GM12891 (cell line): ENCODE measurements around the gene C15orf39.
"Not testable (repeated sequence)": the region's sequence is repeated elsewhere in the genome, so short reads cannot be mapped to it uniquely, and the experiment has no call there.

ENCODE experiments used
- DNase-seq: peaks from one replicate; pipeline ENCODE4 v3.0.0; 2011; ENCODE audit warnings: low spot score; ENCODE audit not compliant: insufficient read length
- FAIRE-seq: peaks from 2 replicates; lab custom pipeline; 2011; peaks lifted over from hg19 to GRCh38; lab: Jason Lieb, UNC
- PAX5 ChIP-seq: IDR thresholded peaks from 2 replicates; pipeline ENCODE4 v1.6.1; 2011; ENCODE audit warnings: low read length, moderate library complexity, mild to moderate bottlenecking; ENCODE audit not compliant: insufficient read depth, severe bottlenecking
- POLR2A ChIP-seq: IDR thresholded peaks from 2 replicates; pipeline ENCODE4 v1.6.1; 2011; ENCODE audit warnings: low read depth, low read length, control low read depth
- POLR2AphosphoS5 ChIP-seq: IDR thresholded peaks from 2 replicates; pipeline ENCODE4 v1.6.1; 2011; ENCODE audit warnings: low read depth, low read length, control low read depth
- POU2F2 ChIP-seq: IDR thresholded peaks from 2 replicates; pipeline ENCODE4 v1.6.1; 2011; ENCODE audit warnings: low read depth, mild to moderate bottlenecking, control low read depth, low read length, moderate library complexity
- SPI1 ChIP-seq: IDR thresholded peaks from 2 replicates; pipeline ENCODE4 v1.6.1; 2011; ENCODE audit warnings: low read depth, low read length, control low read depth
- TAF1 ChIP-seq: IDR thresholded peaks from 2 replicates; pipeline ENCODE4 v1.6.1; 2011; ENCODE audit warnings: low read depth, low read length, control low read depth

Gene C15orf39

DNA sequence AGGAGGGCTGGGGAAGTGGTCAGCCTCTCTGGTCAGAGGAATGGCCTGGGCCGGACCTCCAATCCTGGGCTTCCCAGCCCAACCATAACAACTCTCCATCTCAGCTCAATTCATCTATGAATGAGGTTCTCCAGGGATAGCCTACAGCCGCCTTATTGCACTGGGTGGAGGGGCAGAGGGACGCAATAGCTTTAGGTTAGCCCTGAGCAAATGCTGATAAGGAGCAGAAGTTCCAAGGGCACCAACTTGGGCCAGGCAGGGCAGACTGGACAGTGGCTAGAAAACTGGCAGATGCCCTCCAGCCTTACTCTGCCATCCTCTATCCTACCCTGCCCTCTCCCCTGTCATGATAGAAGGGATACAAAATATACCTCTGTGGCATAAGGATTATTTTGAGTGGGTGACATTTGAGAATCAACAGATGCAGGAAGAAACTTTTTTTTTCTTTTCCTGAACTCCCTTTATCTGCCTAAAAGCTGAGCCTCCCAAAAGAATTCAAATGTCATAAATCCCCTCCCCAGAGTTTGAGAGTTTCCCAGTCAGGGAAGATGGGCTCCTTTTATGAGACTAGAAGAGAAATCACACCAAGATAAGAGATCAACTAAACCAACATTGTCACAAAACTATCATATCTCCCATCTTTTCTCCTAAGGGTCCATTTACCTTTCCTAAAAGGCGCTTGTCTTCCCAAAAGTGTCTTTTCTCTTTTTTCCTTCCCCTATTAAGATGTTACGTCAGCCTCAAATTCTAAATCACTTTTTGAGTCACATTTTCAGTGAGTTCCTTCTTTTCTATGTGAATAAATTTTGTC, 40.4 kb upstream of the C15orf39 start:
- FAIRE-seq (no peak), DNase-seq (no peak)
- TF ChIP-seq POU2F2 (no peak), TAF1 (no peak), POLR2AphosphoS5 (no peak), PAX5 (no peak), SPI1 (no peak), POLR2A (no peak)

DNA sequence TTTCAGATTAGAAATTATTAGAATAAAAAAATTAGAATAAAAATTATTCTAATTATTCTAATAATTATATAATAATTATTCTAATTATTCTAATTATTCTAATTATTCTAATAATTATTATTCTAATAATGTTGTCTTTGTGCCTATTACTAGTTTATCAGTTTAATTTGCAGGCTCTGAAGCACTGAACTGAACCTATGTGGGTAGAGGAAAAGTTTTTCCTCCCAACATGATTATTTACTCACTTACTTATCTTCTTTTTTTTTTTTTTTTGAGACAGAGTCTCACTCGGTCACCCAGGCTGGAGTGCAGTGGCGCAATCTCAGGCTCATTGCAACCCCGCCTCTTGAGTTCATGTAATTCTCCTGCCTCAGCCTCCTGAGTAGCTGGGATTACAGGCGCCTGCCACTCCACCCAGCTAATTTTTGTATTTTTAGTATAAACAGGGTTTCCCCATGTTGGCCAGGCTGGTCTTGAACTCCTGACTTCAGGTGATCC, 39.7 kb upstream of the C15orf39 start:
- no peak for DNase-seq
- FAIRE-seq: no peak
- TF ChIP-seq POU2F2 (no peak), POLR2AphosphoS5 (no peak), TAF1 (no peak), PAX5 (no peak), SPI1 (no peak), POLR2A (no peak)

- DNase-seq: no peak
- no peak for FAIRE-seq
- TF ChIP-seq POLR2A (no peak), PAX5 (no peak), TAF1 (no peak), POLR2AphosphoS5 (no peak), SPI1 (no peak), POU2F2 (no peak)
These were observed 38.5 kb upstream of the C15orf39 start for GRCh38 chr15:75163150-75163564.

DNA sequence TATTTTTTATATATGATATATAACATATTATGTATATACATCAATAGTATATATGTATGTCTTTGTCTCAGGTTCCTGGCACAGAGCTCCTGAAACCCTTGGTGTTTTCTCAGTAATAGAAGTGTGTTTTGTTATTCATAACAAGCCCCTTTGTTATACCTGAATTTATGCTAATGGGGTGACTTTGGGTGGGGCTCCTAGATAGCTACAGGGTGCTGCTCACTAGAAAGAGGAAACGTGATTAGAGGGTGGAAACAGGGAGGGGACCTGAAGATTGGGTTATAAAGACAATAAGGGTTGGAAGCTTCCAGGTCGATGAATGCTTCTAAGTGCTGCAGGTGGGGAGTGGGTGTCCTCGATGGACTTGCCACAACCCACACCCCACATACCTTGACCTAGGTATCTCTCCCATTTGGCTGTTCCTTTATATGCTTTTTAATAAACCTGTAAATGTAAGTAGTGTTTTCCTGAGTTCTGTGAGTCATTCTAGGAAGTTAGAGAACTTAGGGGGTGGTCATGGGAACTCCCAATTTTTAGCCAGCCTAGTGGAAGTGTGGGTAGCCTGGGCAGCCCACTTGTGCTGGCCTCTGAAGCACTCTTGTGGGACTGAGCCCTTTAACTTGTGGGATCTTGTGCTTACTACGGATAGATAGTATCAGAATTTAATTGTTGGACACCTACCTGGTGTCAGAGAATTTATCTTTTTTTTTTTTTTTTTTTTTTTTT, 36.9 kb upstream of the C15orf39 start:
- FAIRE-seq (no peak), DNase-seq (no peak)
- TF ChIP-seq SPI1: peak; percentile 53
- TF ChIP-seq POLR2A: no peak

DNA sequence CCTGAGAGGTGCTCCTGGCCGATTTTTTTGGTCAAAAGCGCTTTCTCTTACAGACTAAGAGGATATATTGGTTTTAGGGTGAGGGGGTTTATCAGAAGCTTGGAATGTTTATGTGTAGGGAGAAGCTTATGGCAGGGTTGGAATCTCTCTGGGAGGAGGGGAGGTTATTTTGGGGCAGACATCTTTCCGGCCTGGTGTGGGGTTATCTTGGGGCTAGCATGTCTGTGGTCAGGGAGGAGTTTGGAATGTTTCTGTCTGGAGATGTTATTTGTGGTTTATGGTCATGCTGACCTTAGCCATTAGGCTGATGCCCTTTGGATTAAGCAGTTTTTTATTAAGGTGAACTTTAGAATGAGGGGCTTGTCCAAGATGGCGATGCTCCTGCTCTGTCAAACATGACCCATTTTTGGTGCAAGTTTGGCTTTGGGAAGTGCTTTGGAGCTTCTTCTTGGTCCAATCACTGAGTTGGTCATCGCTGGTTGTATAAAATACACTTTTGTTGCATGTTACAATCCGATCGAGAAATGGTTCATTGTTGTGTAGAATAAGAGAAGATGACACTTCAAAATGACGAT, 35.1 kb upstream of the C15orf39 start:
- FAIRE-seq, DNase-seq: not testable (repeated sequence)

DNA sequence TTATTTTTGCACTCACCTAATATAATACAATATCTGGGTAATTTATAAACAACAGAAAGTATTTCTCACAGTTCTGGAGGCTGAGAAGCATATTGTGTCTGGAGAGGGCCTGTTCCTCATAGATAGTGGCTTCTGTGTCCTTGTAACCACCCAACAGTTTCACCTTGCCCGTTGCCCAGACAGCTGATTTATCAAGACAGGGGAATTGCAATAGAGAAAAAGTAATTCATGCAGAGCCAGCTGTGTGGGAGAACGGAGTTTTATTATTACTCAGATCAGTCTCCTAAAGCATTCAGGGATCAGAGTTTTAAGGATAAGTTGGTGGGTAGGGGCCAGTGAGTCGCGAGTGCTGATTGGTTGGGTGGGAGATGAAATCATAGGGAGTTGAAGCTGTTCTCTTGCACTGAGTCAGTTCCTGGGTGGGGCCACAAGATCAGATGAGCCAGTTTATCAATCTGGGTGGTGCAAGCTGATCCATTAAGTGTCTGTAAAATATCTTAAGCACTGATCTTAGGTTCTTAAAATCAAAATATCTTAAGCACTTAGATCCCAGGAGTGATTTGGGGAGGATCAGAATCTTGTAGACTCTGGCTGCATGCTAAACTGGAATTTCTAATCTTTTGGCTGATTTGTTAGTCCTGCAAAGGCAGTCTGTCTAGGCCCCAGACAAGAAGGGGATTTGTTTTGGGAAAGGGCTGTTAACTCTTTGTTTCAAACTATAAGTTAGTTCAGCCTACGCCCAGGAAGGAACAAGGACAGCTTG, 33.9 kb upstream of the C15orf39 start:
- FAIRE-seq (no peak), DNase-seq (no peak)
- no peak for TF ChIP-seq PAX5
- TF ChIP-seq POLR2AphosphoS5: no peak
- TF ChIP-seq POLR2A: no peak
- TF ChIP-seq SPI1: no peak
- TF ChIP-seq POU2F2: no peak
- no peak for TF ChIP-seq TAF1

DNA sequence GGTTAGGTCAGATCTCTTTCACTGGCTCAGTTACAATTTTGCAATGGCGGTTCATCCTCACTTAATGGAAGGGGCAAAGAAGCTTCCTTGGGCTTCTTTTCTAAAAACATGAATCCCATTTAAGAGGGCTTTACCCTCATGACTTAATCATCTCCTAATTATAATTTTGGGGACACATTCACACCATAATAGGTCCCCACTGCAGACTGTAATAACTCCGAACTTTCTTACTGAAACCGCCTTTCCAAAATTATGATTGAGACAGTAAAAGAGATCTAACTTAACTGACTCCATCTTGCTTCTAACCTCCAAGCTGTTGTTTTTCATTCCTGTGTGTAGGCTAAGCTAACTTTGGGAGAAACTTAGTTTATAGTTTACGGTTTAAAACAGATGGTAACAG, 33.3 kb upstream of the C15orf39 start:
- DNase-seq (no peak), FAIRE-seq (no peak)
- TF ChIP-seq SPI1: no peak
- no peak for TF ChIP-seq POU2F2
- no peak for TF ChIP-seq POLR2A
- TF ChIP-seq TAF1: no peak

GRCh38 chr15:75170203-75170602, 31.5 kb upstream of the C15orf39 start:
- TF ChIP-seq POU2F2 (no peak), POLR2AphosphoS5 (no peak), TAF1 (no peak), POLR2A (no peak), PAX5 (no peak), SPI1 (no peak)
- FAIRE-seq (no peak), DNase-seq (no peak)

DNA sequence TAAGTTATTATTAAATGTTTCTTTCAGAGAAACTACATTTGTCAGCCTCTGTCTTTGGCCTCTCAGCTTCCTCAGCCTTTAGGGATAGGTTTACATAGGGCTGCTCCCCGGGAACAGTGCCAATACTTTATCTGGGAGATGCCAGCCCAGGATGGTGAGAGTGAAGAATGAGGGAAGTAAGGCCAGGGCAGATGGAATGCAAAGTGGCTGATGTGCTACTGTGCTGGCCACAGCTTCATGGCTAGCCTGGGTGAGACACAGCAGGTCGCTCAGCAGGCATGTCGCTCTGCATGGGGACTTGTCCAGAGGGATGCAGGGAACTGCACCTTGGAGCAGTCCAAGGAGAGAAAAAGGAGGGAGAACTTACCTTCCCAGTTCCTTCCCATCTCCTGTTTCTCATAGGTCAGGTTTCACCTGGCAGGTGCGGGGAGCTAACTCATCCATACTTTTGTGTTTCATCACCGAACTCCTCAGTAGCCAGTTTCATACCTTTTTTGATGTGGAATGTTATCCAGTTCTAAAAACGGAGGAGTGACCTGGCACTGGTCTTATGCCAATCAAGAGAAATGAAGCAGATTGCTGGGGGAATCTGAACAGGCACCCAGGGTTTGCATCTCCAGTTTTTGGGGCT, 30.9 kb upstream of the C15orf39 start:
- TF ChIP-seq SPI1 (no peak), TAF1 (no peak), POLR2AphosphoS5 (no peak), POLR2A (no peak), PAX5 (no peak), POU2F2 (no peak)
- peak; percentile 64 for FAIRE-seq
- no peak for DNase-seq
